Measurements from ENCODE around the gene DPAGT1.

DNA sequence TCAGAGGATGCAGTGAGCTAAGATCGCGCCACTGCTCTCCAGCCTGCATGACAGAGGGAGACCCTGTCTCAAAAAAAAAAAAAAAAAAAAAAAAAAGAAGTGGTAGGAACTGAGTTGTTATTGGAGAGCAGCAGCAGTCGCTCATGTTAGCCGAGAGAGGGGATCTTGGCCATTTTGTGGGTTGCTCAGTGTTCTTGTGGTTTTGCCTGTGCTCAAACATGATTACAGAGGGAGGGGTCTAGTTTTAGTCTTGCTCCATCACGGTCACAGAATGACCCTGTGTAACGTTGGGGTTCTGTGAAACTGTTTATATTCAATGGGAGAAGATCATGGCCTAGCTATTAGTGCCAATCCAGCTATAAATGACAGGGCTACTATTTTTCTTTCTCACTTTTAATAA lies 1.9 kb downstream of the DPAGT1 start:
- TF ChIP-seq, protein P1, sequence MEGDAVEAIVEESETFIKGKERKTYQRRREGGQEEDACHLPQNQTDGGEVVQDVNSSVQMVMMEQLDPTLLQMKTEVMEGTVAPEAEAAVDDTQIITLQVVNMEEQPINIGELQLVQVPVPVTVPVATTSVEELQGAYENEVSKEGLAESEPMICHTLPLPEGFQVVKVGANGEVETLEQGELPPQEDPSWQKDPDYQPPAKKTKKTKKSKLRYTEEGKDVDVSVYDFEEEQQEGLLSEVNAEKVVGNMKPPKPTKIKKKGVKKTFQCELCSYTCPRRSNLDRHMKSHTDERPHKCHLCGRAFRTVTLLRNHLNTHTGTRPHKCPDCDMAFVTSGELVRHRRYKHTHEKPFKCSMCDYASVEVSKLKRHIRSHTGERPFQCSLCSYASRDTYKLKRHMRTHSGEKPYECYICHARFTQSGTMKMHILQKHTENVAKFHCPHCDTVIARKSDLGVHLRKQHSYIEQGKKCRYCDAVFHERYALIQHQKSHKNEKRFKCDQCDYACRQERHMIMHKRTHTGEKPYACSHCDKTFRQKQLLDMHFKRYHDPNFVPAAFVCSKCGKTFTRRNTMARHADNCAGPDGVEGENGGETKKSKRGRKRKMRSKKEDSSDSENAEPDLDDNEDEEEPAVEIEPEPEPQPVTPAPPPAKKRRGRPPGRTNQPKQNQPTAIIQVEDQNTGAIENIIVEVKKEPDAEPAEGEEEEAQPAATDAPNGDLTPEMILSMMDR (IDR thresholded peaks at IDR 0.05): no peak
- TF ChIP-seq POLR2A (IDR thresholded peaks at IDR 0.05; ENCODE audit: low read depth) (no peak), EP300 (IDR thresholded peaks at IDR 0.05) (no peak)
